PC-3 (cell line): ENCODE data around the gene CFAP97D2.

ENCODE experiments used
- CTCF ChIP-seq: fragments of 300-600 bp; sonication (generic); conservative IDR thresholded peaks from 2 replicates; pipeline ENCODE4 v1.5.1; 2017; ENCODE audit warnings: antibody characterized with exemption, low read depth, mild to moderate bottlenecking, low read length
- EZH2 ChIP-seq: fragments of 300-600 bp; sonication (generic); IDR thresholded peaks from one replicate; pipeline ENCODE4 v1.6.1; 2017; ENCODE audit warnings: antibody characterized with exemption, mild to moderate bottlenecking, low read length; ENCODE audit not compliant: unreplicated experiment

DNA sequence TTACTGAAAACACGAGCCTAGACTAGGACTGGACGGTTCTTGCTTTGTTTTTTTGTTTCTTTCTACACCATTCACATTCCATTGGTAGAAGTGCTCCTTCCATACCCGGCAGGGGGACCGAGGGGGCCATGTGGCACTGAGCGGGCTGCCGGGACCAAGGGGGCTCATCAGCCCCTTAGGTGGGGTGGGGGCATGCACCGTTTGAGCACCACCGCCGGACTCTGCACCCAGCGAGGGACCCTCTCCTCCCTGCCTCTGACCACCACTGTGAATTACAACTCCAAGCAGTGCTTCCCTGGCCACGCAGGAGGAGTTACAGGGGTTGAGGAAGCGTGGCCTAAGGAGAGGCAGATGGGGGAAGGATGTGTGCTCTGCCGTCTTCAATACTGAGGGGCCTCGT, 15.0 kb upstream of the CFAP97D2 start:
- TF ChIP-seq CTCF = no peak
- TF ChIP-seq EZH2 = no peak
